Posterior cingulate gyrus (tissue), 11 donors: ENCODE data around the gene SDHA.

Experiments
- DNase-seq, 10 donors: peaks; one replicate each; pipeline versions ENCODE4 v3.0.0 to v3.0.0-alpha.2; 2020 to 2021; ENCODE audit warnings: mixed read lengths in 3 of 10
- intact Hi-C: fragments of 100-400 bp; cut with DNase I; formaldehyde crosslinking; loops from one replicate; pipeline ENCODE4 v1.15.1; 2023

The SDHA gene

GRCh38 chr5:217494-218456, at the start of gene SDHA, which contains the start of gene CCDC127:
TSS of gene SDHA (plus strand) at chr5:218320. CDS start at chr5:218356, 36 bp downstream.
TSS of gene CCDC127 (minus strand) at chr5:218153. CDS start at chr5:216849, 1,304 bp downstream.
- intact Hi-C loops = loop anchor here (1.0 kb wide), 1 partner anchor 54 kb away; the partner anchor contains the start of gene PDCD6

GRCh38 chr5:169071-169727, 48.9 kb upstream of the SDHA start:
- intact Hi-C loops = no loop called here
- peak in 3 of 10 donors; percentile 16 to 93 (median 84) for DNase-seq

More at GRCh38 chr5:217494-218456, at the start of gene SDHA, which contains the start of gene CCDC127:
- peak; percentile 88 to 98 (median 92) for DNase-seq

- intact Hi-C loops = no loop called here
- peak in 1 of 10 donors; percentile 4 for DNase-seq
Measured at GRCh38 chr5:169728-170094, 48.4 kb upstream of the SDHA start.

GRCh38 chr5:170971-171800, 46.9 kb upstream of the SDHA start:
- intact Hi-C loops = no loop called here
- DNase-seq = peak in 4 of 10 donors; percentile 7 to 83 (median 64)

GRCh38 chr5:171801-172331, 46.3 kb upstream of the SDHA start:
- intact Hi-C loops = no loop called here
- peak in 4 of 10 donors; percentile 6 to 82 (median 71) for DNase-seq

- intact Hi-C loops = no loop called here
- peak in 3 of 10 donors; percentile 3 to 54 (median 40) for DNase-seq
Measured at GRCh38 chr5:172421-172820, 45.7 kb upstream of the SDHA start.

- peak in 4 of 10 donors; percentile 11 to 73 (median 66) for DNase-seq
- intact Hi-C loops = no loop called here
Measured at GRCh38 chr5:172841-173251, 45.3 kb upstream of the SDHA start.

GRCh38 chr5:173392-174290, 44.5 kb upstream of the SDHA start:
- peak in 3 of 10 donors; percentile 33 to 62 (median 57) for DNase-seq
- intact Hi-C loops = no loop called here

GRCh38 chr5:174291-174600, 43.9 kb upstream of the SDHA start:
- intact Hi-C loops = no loop called here
- no peak for DNase-seq

- intact Hi-C loops = no loop called here
- peak in 3 of 10 donors; percentile 35 to 76 (median 53) for DNase-seq
Measured at GRCh38 chr5:174876-175465, 43.1 kb upstream of the SDHA start.

GRCh38 chr5:176296-176823, 41.8 kb upstream of the SDHA start:
- intact Hi-C loops = no loop called here
- peak in 2 of 10 donors; percentile 40 to 65 for DNase-seq

GRCh38 chr5:178110-178509, 40.0 kb upstream of the SDHA start:
- intact Hi-C loops = no loop called here
- DNase-seq = peak in 2 of 10 donors; percentile 35 to 38

GRCh38 chr5:179401-179800, 38.7 kb upstream of the SDHA start:
- intact Hi-C loops = no loop called here
- DNase-seq = peak in 2 of 10 donors; percentile 29 to 37

GRCh38 chr5:180286-180918, 37.7 kb upstream of the SDHA start:
- intact Hi-C loops = no loop called here
- DNase-seq = peak in 2 of 10 donors; percentile 41 to 55

- intact Hi-C loops = no loop called here
Measured at GRCh38 chr5:181160-181559, 37.0 kb upstream of the SDHA start.

GRCh38 chr5:181566-181965, 36.6 kb upstream of the SDHA start:
- peak in 3 of 10 donors; percentile 49 to 67 (median 60) for DNase-seq
- intact Hi-C loops = no loop called here

More at GRCh38 chr5:181160-181559, 37.0 kb upstream of the SDHA start:
- DNase-seq = peak in 3 of 10 donors; percentile 12 to 57 (median 45)

- intact Hi-C loops = no loop called here
- peak in 3 of 10 donors; percentile 57 to 69 (median 59) for DNase-seq
Measured at GRCh38 chr5:182126-182525, 36.0 kb upstream of the SDHA start.

- intact Hi-C loops = no loop called here
Measured at GRCh38 chr5:184471-184870, 33.6 kb upstream of the SDHA start.

More at GRCh38 chr5:184471-184870, 33.6 kb upstream of the SDHA start:
- no peak for DNase-seq
